ENCODE measurements around the gene KCNK17. TPM values are rescaled to one million over a fixed set of nuclear protein-coding genes. Genes with fewer than 3 reads are reported as not detected.

The KCNK17 gene
- polyA plus RNA-seq, 3 donors, result not detected

DNA sequence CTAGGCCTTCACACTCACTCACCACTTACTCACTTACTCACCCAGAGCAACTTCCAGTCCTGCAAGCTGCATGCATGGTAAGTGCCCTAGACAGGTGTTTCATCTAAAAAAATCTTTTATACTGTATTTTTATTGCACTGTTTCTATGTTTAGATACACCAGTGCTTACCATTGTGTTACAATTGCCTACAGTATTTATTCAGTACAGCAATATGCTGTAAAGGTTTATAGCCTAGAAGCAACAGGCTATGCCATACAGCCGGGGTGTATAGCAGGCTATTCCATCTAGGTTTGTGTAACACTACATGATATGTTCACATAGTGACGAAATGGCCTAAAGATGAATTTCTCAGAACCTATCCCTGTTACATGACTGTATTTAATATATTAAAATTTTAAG lies 47.8 kb downstream of the KCNK17 start:
- no CpG with 5 or more reads among the region's 2 CpGs for WGBS (ENCODE audit: insufficient coverage)
- peaks cover 7 to 12% of the 10 kb centered on the region in 2 donors for H3K4me1 ChIP-seq (ENCODE audit: control insufficient read depth in 1 of 2, insufficient read depth in 2 of 2, low read length in 2 of 2)
- no peak overlapping the region for H3K4me3 ChIP-seq (replicated peaks in 1 of 3; ENCODE audit: low read depth in 2 of 3, low read length in 3 of 3)
- Mint-ChIP-seq H3K4me3 (no peak overlapping the region), H3K36me3 (no peaks in the 10 kb centered on the region), H3K9me3 (no peaks in the 10 kb centered on the region), H3K27me3 (ENCODE audit: low read depth in 3 of 3) (no peaks in the 10 kb centered on the region), H3K4me1 (peaks cover 15% of the 10 kb centered on the region), H3K27ac (no peak overlapping the region)
- H4K20me1 ChIP-seq (ENCODE audit: insufficient read depth, low read length), result no peaks in the 10 kb centered on the region
- no peak overlapping the region for H2AFZ ChIP-seq (ENCODE audit: insufficient read depth, low read depth, low read length, poor library complexity, severe bottlenecking)
- H3K9ac ChIP-seq (ENCODE audit: insufficient read depth, low read length, poor library complexity, severe bottlenecking), result no peak overlapping the region
- DNase-seq, result no peak
- TF ChIP-seq, protein P1, sequence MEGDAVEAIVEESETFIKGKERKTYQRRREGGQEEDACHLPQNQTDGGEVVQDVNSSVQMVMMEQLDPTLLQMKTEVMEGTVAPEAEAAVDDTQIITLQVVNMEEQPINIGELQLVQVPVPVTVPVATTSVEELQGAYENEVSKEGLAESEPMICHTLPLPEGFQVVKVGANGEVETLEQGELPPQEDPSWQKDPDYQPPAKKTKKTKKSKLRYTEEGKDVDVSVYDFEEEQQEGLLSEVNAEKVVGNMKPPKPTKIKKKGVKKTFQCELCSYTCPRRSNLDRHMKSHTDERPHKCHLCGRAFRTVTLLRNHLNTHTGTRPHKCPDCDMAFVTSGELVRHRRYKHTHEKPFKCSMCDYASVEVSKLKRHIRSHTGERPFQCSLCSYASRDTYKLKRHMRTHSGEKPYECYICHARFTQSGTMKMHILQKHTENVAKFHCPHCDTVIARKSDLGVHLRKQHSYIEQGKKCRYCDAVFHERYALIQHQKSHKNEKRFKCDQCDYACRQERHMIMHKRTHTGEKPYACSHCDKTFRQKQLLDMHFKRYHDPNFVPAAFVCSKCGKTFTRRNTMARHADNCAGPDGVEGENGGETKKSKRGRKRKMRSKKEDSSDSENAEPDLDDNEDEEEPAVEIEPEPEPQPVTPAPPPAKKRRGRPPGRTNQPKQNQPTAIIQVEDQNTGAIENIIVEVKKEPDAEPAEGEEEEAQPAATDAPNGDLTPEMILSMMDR (IDR thresholded peaks at IDR 0.05), result no peak
- H3K4me2 ChIP-seq (replicated peaks; ENCODE audit: extremely low read depth, low read length, poor library complexity, severe bottlenecking), result no peak overlapping the region
- intact Hi-C loops (cut with micrococcal nuclease), result no loop called here
- no peak overlapping the region for H3K27ac ChIP-seq (ENCODE audit: low read depth in 1 of 2, low read length in 2 of 2)
- no peaks in the 10 kb centered on the region for H3K9me3 ChIP-seq (replicated peaks in 1 of 2; ENCODE audit: control insufficient read depth in 1 of 2, insufficient read depth in 1 of 2, low read length in 2 of 2)
- no peaks in the 10 kb centered on the region for H3K79me2 ChIP-seq (ENCODE audit: insufficient read depth, low read length)
- no peaks in the 10 kb centered on the region for H3K27me3 ChIP-seq (ENCODE audit: control insufficient read depth in 2 of 2, insufficient read depth in 2 of 2, low read length in 2 of 2)
- no peaks in the 10 kb centered on the region for H3K36me3 ChIP-seq (replicated peaks in 1 of 2; ENCODE audit: control insufficient read depth in 1 of 2, insufficient read depth in 2 of 2, low read length in 2 of 2)

DNA sequence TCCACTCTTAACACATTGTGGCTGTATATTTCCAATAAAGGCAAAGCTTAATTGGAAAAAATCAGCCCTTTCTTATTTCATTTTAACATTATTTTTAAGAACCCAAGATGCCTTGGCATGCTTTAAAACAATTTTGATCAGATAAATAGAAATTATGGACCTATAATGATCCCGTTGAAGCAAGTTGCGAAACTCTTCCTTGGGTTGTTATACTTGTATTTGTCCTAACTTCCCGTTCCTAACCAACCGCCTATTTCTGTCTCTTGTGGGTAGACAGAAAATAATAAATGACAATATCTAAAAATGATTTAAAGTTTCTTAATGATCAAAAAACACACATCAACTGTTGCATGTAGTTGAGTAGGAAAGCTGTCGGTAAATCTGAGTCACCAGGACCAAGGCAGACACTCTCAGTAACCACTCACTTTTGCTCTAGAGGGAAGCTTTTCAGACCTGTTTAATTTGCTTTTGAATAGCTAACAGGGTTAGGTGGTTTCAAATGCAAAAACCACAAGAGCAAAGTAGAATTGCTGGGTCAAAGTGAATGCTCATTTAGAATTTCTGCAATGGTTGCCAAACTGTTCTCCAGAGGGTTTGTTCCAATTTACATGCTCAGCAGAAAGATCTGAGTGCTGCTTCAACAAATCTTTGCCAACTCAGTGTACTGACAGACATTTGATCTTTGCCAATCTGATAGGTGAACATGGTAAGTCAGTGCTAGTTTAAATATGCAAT lies 50.7 kb downstream of the KCNK17 start:
- Histone ChIP-seq H3K4me3 (replicated peaks in 1 of 3; ENCODE audit: low read depth in 2 of 3, low read length in 3 of 3) (no peak overlapping the region), H3K79me2 (ENCODE audit: insufficient read depth, low read length) (no peaks in the 10 kb centered on the region), H2AFZ (ENCODE audit: insufficient read depth, low read depth, low read length, poor library complexity, severe bottlenecking) (peak overlapping the region; percentile 16), H4K20me1 (ENCODE audit: insufficient read depth, low read length) (no peaks in the 10 kb centered on the region), H3K36me3 (replicated peaks in 1 of 2; ENCODE audit: control insufficient read depth in 1 of 2, insufficient read depth in 2 of 2, low read length in 2 of 2) (no peaks in the 10 kb centered on the region), H3K27me3 (ENCODE audit: control insufficient read depth in 2 of 2, insufficient read depth in 2 of 2, low read length in 2 of 2) (no peaks in the 10 kb centered on the region), H3K4me1 (ENCODE audit: control insufficient read depth in 1 of 2, insufficient read depth in 2 of 2, low read length in 2 of 2) (peaks cover 7 to 12% of the 10 kb centered on the region in 2 donors), H3K4me2 (replicated peaks; ENCODE audit: extremely low read depth, low read length, poor library complexity, severe bottlenecking) (no peak overlapping the region), H3K9ac (ENCODE audit: insufficient read depth, low read length, poor library complexity, severe bottlenecking) (no peak overlapping the region), H3K9me3 (replicated peaks in 1 of 2; ENCODE audit: control insufficient read depth in 1 of 2, insufficient read depth in 1 of 2, low read length in 2 of 2) (no peaks in the 10 kb centered on the region), H3K27ac (ENCODE audit: low read depth in 1 of 2, low read length in 2 of 2) (no peak overlapping the region)
- no peak overlapping the region for H3K4me3 Mint-ChIP-seq
- H3K9me3 Mint-ChIP-seq, result peaks cover 0 to 3% (median 0%) of the 10 kb centered on the region in 7 donors
- no peaks in the 10 kb centered on the region for H3K36me3 Mint-ChIP-seq
- peaks cover 0 to 3% (median 0%) of the 10 kb centered on the region in 3 donors for H3K27me3 Mint-ChIP-seq (ENCODE audit: low read depth in 3 of 3)
- TF ChIP-seq, protein P1 (IDR thresholded peaks at IDR 0.05), result no peak
- peaks cover 15% of the 10 kb centered on the region for H3K4me1 Mint-ChIP-seq
- intact Hi-C loops (cut with micrococcal nuclease), result no loop called here
- peak in 1 of 3 donors; percentile 29 for DNase-seq
- no peak overlapping the region for H3K27ac Mint-ChIP-seq
- WGBS (ENCODE audit: insufficient coverage), result no CpG with 5 or more reads among the region's 5 CpGs
